ENCODE data around the gene LIN28B.
"Not testable (repeated sequence)": the region's sequence is repeated elsewhere in the genome, so short reads cannot be mapped to it uniquely, and the experiment has no call there.

LIN28B gene

GRCh38 chr6:104957301-104958177, 632 bp downstream of the LIN28B start:
- no peak for DNase-seq (ENCODE audit: low spot score)

GRCh38 chr6:104958178-104959025, 1.5 kb downstream of the LIN28B start:
- no peak for DNase-seq (ENCODE audit: low spot score)

- no peak for DNase-seq (ENCODE audit: low spot score)
These were observed 2.3 kb downstream of the LIN28B start for GRCh38 chr6:104959026-104959858.

- DNase-seq (ENCODE audit: low spot score) = no peak
These were observed 12.2 kb downstream of the LIN28B start for GRCh38 chr6:104969108-104969507.

GRCh38 chr6:104969785-104970581, 13.1 kb downstream of the LIN28B start:
- no peak for DNase-seq (ENCODE audit: low spot score)

GRCh38 chr6:104973404-104973803, 16.5 kb downstream of the LIN28B start:
- no peak for DNase-seq (ENCODE audit: low spot score)

DNA sequence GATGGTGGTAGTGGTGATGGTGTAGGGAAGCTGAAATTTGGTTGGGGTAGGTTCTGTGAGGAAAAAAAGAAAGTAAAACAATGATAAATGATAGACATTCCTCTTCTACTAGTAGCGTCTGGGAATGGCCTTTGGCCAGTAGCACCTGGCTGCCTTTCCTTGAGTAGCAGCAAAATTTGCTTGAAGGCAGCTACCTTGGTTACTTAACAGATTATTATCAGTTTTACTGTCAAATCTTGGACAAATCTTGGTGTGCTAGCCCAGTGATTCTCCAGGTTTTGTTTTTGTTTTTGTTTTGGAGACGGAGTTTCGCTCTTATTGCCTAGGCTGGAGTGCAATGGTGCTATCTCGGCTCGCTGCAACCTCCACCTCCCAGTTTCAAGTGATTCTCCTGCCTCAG, 26.4 kb downstream of the LIN28B start:
- DNase-seq (ENCODE audit: low spot score) = no peak

- DNase-seq (ENCODE audit: low spot score) = no peak
These were observed 26.9 kb downstream of the LIN28B start for GRCh38 chr6:104983776-104984175.

DNA sequence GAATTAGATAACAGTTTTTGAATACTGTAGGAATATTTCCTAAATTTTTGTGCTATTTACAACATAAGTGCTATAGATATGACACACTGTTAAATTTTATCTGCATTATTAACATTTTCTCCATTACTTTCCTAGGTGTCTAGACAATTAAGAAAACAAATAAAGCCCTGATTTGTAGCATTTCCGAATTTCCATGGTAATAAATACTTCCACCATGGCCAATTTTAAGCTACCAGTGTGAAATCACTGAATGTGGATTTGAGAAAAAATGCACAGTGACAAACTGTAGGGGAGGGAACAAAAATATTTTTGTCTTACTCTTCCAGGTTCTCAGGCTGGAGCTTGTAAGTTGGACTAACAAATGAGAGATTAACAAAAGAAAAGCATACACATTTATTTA, 27.9 kb downstream of the LIN28B start:
- no peak for DNase-seq (ENCODE audit: low spot score)

DNA sequence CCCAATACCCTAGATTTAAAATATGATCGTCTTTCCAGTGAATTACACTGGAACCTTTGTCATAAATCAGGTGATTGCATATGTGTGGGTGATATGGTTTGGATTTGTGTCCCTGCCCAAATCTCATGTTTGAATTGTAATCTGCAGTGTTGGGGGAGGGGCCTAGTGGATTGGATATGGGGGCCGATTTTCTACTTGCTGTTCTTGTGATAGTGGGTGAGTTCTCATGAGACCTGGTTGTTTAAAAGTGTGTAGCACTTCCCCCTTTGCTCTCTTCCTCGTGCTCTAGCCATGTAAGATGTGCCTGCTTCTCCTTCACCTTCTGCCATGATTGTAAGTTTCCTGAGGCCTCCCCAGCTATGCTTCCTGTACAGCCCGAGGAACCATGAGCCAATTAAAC, 29.0 kb downstream of the LIN28B start:
- not testable (repeated sequence) for DNase-seq (ENCODE audit: low spot score)

GRCh38 chr6:104986625-104987024, 29.7 kb downstream of the LIN28B start:
- no peak for DNase-seq (ENCODE audit: low spot score)

GRCh38 chr6:104987218-104987617, 30.3 kb downstream of the LIN28B start:
- no peak for DNase-seq (ENCODE audit: low spot score)

DNA sequence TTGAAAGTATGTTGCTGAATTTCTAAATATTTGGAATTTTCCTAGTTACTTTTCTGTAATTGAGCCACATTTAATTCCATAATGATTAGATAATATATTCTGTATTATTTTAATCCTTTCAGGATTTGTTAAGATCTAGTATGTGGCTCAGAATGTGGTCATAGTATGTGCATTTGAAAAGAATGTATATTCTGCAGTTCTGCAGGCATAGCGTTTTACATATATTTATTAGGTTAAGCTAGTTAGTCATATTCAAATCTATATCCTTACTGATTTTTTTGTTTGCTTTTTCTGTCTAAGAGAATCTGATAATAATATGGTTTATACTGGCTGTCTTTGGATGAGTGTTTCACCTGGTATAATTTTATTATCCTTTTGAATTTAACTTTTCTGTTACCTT, 33.2 kb downstream of the LIN28B start:
- DNase-seq (ENCODE audit: low spot score) = no peak

- DNase-seq (ENCODE audit: low spot score) = not testable (repeated sequence)
These were observed 34.2 kb downstream of the LIN28B start for GRCh38 chr6:104991062-104991461.

GRCh38 chr6:104993576-104993975, 36.7 kb downstream of the LIN28B start:
- not testable (repeated sequence) for DNase-seq (ENCODE audit: low spot score)

DNA sequence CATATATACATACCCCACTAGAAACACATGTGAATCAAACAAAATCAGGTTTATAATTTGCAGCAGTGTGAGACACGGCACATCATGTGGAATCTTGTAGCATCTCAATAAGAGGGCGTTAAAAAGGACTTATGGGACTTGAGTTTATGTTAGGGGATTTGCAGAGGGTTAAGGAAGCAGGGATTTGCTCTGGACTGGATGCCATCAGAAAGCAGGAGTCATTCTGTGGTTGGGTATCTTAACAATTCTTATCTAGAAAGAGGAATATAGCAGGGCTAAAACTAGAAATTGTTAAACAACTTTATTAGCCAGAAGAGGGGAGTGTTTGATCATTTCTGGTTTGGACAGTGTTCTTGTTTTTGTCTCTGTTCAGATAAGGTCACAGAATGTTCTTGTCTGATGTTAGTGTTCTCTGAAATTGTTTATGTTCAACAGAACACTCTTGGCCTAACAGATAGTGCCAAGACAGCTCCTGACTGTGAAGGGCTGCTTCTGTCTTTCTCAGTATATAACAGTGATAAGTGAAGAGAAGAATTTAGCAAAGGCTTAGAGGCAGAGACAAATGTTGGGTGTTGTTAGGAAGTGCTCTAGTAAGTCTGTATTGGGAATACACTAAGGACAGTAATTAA, 39.2 kb downstream of the LIN28B start:
- DNase-seq (ENCODE audit: low spot score) = no peak

- DNase-seq (ENCODE audit: low spot score) = no peak
These were observed 44.2 kb downstream of the LIN28B start for GRCh38 chr6:105001063-105001462.

- DNase-seq (ENCODE audit: low spot score) = no peak
These were observed 45.0 kb downstream of the LIN28B start for GRCh38 chr6:105001906-105002305.

DNA sequence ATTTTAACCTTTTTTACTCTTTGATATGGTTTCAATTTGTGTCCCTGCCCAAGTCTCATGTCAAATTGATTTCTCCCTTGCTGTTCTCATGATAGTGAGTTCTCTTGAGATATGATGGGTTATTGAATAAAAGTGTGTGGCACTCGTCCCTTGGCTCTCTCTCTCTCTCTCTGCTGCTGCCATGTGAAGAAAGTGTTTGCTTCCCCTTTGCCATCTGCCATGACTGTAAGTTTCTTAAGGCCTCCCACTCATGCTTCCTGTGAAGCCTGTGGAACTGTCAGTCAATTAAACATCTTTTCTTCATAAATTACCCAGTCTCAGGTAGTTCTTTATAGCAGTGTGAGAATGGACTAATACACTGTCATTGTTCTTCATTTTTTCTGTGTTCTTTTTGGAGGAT, 48.5 kb downstream of the LIN28B start:
- no peak for DNase-seq (ENCODE audit: low spot score)

- DNase-seq (ENCODE audit: low spot score) = not testable (repeated sequence)
These were observed 56.6 kb downstream of the LIN28B start for GRCh38 chr6:105013459-105013858.

GRCh38 chr6:105014448-105014847, 57.5 kb downstream of the LIN28B start:
- DNase-seq (ENCODE audit: low spot score) = no peak

Data from left forelimb (tissue), 1 donor.